ENCODE data around the gene DRGX.
A peak's percentile ranks its signal among the peaks of the same experiment; 100 is the strongest.

The DRGX gene

DNA sequence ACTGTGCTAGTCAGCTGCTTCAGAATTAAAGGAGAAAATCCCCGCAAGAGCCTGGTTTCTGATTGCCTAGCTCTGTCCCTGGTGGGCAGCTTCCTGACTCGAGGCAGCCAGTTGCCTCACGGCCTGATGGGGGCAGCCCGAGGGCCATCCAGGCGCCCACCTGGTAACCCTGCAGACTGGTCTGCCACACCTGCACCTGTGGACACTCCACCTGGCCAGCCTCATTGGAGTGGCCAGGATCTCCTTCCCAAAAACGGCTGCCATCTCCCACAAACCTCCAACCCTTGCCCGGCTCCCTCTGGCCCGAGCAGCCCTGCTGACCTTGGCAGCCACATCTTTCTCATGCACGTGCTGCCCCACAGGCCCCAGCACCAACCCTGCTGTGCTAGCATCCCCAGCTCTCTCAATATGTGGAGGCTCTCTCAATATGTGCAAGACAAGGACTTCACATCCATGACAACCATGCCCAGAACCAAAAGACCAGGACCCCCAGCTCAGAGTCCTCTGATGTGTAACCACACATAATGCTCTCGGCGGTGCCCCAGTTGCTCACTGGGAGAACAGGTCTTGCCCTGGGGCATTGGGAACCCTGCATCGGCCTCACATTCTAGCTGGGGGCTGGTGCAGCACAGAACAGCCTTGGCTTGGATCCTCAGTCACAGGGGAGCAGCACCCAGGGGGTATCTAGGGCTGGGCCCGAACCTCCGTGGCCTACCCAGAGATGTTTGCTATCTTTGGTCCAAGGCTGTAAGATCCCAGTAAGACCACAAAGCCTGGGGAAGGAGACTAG lies 14.6 kb downstream of the DRGX start:
- no peak for DNase-seq

DNA sequence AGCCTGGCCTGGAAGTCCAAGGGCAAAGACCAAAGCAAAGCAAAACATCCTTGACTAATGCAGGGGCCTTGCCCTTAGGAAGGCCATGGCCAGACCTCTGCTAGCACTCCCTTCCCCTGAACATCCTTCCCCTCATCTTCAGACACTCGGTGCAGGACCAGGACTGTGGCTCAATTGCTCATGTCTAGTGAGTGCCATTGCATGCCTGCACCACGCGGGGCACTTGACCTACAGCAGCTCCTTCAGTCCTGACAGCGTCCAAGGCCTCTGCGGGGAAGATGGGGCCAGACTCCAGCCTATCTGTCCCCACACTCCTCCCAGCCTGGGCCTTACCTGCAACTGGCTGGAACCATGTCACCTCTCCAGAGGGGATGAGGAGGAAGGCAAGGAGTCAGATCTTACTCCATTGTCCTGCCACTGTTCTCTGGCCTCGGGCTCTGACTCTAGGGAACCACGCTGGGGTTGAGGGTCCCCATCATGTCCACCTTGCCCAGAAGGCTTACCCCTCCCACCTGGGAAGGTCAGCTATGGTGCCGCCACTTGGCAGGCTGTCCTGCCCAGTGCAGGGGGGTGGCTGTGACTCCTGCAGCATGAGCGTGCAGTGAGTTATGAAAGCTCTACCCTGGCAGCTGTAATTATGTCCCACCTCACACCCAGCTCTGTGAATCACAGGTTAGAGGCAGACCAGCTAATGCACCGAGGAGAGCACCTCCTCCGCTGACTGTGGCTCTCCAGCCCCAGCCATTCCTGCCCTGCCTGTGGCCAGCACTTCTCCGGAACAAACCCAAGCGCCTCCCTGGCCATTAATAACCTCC lies 16.1 kb downstream of the DRGX start:
- DNase-seq = no peak

DNA sequence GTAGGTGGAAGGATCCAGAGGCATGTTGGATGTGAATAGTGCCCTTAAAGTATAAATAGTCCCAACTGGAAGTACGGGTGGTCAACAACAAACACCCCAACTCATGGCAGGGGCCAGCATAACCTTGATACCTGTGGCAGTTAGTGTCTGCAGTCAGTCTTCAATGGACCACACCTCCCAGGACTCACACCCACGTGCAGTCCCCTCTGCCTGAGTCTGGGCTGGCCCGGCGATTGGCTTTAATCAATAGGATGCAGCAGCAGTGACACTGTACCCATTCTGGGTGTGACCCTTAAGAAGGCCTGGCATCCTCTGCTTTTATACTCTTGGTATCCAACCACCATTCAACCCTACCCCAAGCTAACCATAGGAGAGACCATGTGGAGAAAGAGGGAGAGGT lies 18.6 kb downstream of the DRGX start:
- DNase-seq = no peak

DNA sequence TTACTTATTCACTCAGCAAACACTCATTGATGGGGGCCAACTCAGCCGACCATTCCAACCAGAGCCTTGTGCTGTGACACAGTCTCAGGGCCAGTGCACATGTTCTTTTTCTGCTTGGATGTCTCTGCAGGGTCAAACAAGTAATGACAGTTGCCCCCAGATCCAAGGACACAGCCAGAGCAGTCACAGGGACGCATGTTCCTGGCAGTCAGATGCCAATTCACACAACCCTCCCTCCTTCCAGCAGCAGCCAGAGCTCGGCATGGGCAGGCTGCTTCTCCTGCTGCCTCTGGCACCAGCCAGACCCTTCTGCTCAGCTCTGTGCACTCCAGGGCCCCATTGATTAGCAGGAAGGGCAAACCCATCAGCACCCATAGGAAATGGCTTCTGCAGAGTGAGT lies 20.3 kb downstream of the DRGX start:
- peak in 1 of 2 experiments; percentile 7 for DNase-seq

DNA sequence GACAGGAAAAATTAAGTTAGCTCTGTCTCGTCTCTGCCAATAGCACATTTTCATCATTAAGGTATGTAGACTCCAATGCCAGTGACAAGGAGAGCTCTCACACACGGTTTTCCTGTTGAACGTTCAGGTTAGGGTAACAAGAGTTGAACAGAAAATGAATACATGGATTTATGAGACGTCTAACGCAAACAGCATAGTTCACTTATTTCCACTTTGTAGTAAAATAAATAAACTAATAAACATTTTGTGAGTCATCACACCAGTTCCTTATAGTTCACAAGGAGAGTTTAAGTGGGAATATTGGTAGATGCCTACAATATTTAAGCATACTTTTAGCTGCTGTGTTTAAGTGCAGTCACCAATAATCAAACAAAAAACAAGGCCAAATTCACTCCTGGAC lies 21.1 kb downstream of the DRGX start:
- DNase-seq = no peak

DNA sequence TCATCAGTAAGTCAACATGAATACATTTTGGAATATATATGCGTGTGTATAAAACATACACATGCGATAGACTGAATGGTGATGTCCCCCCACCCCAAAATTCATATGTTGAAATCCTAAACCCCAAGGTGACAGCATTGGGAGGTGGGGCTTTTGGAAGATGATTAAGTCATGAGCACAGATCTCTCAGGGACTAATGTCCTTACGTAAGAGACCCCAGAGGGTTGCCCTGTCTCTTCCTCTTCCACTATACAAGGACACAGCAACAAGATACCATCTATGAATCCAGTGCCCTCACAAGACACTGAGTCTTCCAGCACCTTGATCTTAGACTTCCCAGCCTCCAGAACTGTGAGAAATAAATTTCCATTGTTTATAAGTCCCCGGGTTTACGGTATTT lies 22.5 kb downstream of the DRGX start:
- no peak for DNase-seq

DNA sequence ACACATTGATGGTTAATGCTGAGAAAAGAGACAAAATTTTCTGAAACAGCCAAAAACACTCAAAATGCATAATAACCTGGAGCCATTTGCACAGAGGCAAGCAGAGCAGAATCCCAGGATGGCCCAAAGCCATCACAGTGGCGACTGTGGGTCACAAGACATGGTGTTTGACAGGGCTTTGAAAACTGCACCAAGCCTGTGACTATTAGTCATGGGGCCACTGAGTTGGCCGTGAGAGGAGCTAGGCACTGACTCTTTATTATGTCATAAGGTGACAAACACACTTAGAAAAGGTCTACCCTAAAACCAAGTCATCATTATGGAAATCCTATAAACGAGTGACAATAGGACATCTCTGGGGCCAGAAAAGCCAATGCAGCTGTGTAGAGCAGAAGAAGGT lies 23.9 kb downstream of the DRGX start:
- DNase-seq = no peak

DNA sequence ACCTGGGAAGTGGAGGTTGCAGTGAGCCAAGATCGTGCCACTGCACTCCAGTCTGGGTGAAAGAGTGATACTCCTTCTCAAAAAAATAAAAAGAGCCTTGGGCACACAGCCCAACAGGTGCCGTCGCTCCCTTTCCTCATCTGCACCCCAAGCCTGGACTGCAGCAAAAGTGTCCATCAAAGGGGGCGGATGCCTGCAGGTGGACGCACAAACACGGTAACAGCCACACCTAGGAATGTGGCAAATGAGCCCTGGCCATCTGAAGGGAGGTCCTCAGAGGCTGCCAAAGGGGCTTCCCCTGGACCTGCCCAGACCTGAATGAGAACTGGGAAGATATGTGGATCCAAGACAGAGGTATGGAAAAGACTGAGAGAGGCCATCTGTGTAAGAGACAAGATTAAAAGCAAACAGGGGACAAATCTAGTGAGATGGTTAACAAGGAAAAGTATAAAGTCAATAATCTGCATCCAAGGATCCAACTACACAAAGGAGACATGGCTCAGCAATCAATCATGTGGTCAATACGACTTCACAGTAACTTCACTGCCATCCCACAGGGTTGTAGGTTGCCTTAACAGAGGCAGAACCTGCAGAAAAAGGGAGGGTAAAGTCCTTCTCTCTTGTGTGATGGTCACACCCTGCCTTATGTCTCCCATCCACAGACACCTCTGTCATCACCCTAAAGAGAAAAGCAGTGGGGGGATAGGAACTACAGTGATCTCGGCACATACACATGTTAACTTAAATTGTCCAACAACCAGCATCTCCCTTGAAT lies 25.4 kb downstream of the DRGX start:
- no peak for DNase-seq

DNA sequence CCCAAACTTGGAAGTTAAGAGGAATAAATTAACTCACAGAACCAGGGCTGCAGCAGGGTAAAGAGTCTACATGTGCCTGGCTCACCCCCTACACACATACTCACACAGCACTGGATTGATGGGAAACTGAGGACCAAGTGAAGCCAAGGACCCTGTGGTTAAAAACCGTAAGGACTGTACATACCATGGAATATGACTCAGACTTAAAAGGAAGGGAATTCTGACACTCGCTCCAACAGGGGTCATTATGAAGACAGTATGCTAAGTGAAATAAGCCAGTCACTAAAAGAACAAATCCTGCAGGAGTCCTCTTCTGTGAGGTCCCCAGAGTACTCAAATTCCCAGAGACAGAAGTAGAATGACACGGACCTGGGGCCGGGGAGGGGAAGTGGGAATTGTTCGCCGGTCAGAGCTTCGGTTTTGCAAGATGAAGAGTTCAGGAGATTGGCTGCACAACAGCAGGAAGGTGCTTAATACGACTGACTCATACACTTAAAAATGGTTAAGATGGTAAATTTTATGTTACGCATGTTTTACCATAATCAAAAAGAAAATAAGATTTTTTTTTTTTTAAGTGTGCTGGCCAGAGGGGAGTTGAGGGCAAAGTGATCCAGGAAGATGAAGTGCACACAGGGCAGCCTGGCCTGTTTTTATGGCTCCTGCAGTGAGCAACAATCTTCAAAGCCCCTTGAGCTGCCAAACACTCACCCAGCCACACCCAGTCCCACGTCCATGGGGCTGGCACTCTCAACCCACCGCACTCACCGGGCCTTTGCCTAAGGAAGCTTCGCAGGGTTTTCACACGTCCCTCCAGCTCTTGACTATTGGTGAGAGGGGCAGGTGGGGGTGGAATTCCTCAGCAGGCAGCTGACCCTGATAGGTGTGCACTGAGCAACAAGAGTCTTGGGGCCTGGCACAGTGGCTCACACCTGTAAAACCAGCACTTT lies 26.4 kb downstream of the DRGX start:
- no peak for DNase-seq

DNA sequence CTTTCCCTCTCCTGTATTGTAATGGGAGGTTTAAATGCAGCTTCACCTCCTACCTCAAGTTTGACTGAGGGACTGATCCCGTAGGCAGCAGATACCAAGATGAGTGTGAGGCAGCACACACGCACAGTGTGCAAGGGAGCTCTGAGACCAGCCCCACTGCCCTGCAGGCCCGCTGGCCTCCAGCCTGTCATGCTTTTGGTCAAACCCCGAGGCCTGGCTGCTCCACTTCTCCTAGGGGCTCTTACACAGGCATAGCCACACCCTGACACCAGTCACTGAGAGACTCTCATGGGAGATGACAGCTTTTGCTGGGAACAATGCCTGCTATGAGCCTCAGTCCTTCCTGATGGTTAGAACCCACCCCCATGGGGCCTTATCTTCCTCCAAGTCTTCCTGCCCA lies 27.6 kb downstream of the DRGX start:
- DNase-seq = no peak

DNA sequence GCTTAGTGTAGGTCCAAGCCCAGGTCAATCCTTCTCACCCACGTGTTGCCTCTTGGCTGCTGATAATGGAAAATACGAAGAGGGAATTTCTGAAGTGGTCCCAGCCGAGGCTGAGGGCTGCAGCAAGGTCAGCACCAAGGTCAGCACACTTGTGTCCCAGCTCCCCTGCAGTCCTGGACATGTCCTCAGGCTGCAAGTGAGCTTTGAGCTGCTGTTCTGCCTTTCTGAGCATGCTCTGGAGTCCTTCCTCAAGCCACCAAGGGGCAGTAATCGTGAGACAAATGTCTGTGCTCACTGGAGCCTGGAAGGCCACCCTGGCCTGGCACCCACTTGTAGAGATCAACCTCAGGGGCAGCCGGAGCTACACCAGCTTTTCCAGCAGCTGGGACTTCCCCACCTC lies 28.3 kb downstream of the DRGX start:
- DNase-seq = no peak

DNA sequence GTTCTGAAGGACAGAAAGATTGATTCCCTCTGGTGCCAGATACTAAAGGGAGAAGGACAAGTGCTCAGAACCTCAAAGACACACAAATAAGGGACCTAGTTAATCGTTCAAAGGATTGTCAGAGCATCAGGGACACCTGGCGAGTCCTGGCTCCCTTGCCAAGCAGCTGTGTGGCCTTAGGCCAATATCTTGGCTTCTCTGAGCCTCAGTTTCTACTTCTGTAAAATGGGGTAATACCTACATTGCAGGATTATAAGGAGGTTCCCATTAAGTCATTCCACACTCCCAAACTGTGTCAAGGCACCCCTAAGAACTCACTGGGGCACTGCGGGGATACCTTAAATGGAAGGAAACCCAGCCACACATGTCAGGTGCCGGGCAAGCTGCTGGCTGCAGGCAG lies 29.4 kb downstream of the DRGX start:
- no peak for DNase-seq

DNA sequence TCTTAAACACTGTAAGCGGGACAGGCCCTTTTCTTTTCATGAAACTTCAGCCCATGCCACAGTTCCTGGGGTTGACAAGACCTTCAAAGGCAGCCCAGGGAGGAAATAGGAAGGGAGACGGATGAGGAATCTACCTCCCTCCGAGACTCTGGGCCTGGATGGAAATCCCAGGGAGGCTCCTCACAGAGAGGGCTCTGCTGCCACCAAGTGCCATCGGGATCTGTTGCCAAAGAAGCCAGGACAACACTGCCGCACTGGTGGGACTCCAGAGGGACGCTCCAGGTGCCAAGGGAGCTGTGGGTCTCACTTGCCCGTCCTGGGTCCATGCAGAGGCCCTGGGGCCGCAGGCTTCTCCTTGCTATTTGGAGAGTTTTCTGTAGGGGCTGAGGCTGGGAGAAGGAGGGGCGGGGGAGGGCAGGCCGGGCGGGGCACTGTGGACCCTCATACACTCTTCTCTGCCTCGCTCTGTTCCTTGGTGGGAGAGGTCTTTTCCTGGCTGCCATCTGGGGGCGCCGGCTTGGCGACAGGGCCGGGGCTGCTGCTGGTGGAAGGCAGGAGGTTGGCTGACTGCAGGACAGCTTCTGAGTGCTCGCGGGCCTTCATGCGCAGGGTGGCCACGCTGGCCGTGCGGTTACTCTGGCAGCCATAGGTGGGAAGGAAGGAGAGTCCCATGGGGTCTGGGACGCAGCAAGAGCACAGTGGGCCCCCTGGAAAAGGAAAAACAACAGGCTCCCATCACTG lies 30.0 kb downstream of the DRGX start:
- DNase-seq = no peak

DNA sequence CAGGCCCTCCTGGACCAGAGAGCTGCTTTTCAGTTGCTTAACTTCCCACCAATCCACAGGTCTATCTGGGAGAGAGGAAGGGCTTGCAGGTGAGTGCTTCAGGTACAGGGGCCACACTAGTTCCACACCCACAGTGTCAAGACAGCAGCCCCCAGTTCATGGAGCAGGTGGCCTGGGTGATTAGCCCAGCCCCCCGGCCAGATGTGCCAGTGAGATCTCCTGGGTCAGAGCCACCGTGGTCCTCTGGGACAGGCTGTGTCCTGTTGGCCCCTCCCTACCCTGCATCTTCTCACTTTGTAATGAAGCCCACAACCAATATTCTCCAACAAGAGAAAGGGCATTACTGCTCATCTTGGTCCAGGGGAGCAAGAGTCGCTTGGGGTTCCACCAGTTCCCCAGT lies 30.6 kb downstream of the DRGX start:
- DNase-seq = no peak

DNA sequence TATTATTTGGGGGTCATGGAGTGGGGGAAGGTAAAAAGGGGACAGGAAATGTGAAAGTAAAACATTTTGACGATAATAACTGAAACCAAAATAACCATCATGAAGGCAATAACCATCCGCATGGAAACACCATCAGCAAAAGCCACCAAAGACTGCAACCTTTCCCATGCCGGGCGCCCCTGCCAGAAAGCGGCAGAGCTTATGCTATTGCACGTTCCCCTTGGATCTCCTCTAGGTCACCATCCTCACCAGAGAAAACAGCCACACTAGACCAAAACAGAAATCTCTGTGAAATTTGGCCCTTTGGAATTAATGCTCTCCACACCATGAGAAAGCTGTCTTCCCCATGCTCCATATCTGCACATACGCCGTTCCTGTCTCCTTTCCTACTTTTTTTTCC lies 31.1 kb downstream of the DRGX start:
- no peak for DNase-seq

DNA sequence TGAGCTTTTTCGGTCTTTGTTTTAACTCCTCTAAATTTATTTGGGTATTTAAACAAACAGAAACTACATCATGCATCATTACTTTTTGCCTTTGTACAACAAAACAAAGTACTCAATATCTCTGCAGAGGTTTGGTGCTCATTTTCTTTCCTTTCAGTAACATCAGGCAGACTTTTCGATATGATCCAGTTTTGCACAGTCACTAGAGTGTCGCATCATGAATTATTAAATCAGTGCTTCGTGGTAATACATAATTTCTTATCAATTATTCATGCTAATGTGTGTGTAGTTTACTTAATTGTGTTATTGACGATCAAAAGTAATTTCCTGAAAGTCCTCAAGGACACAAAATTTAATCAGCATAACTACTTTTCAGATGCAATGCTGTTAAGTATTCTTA lies 31.8 kb downstream of the DRGX start:
- no peak for DNase-seq

DNA sequence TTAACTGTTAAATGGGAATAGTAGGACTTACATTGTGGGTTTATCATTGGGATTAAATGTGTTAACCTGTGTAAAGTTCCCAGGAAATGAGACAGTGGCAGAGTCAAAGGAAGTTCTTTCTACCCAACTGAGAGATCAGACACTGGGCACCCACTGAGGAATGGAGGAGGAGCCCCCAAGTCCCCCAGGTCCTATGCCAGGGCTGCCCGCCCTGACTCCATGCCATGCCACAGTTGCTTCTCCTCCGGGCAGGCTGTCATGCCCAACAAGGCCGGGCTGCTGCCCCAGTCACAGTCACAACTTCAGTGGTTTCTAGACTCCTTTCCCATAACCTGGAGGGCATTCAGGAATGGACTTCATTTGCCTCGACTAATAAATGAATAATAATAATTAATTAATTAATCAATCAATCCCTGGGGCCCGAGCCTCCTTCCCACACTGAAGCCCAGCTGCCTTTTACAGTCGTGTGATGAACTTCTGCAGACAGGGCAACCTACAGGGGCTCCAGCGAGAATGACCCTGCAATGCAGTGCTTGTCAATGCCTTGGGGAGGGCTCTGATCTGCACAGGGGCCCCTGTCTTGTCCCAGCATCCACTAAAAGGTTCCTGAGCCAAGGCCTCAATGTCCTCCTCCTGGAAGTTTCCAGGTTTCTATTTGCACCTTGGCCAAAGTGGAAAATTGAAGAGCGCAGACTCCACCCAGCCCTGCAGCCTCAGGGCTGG lies 32.4 kb downstream of the DRGX start:
- DNase-seq = no peak

DNA sequence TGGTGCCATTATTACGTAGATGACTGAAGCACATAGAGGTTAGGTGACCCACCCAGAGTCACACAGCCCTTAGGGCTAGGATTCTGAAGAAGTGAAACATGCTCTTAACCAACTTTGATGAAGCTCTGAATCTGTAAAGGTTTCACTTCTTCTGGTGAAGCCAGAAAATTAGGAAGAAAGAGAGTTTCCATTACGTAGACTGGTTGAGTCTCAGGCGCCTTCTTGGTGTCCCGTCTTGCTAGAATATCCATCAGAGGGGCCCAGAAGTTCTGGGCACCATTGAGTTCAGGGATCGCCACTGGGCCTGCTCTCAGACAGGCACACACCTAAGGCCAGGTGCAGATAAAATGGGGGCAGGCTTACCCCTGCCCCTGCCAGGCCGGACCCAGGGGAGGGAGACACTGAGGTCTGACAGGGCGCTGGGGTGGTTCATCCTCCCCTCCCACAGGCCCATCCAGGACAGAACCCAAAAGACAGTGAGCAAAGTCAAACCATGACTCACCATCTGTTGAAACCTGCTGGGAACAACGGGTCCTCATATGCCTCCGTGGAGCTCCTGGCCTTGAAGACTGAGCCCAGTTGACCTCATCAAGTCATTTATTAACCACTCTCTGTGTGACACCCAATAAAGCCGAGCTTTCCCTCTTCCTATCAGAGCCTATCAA lies 33.2 kb downstream of the DRGX start:
- DNase-seq = no peak

DNA sequence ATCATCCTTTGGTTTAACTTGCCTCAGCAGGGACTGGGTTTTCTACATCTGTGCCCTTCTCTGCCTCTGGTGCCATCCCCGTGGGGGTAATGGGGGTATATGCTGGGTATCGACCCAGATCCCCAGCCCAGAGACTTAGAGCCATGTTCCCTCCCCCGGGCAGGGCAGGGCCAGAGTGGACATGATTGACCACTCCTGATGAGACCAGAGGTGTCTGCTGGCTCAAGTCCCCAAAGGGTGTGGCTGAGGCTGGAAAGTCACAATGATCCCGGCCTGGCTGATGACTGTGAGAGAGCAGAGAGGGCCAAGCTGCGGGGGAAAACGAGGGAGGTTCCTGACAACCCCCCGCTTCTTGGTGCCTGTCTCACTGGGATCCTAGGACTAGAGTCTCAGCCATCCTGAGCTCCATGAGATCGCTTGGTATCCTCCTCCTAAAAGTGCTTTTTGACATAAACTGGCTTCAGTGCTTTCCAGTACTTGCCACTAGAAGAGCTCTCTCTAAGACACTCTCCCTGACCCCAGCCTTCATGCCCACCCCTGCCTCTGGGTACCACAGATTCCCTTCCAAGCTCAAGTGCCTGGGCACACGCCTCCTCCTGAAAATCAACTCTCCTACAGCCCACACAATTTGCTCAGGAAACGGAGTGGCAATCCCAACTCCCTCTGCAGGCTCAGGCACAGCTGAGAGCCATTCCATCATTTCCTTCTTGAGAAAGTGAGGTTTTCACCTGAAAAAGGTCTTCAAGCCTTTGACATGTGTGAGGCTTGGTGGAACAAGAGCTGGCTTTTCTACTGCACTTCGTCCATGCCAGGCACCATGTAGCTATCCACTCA lies 33.9 kb downstream of the DRGX start:
- no peak for DNase-seq

DNA sequence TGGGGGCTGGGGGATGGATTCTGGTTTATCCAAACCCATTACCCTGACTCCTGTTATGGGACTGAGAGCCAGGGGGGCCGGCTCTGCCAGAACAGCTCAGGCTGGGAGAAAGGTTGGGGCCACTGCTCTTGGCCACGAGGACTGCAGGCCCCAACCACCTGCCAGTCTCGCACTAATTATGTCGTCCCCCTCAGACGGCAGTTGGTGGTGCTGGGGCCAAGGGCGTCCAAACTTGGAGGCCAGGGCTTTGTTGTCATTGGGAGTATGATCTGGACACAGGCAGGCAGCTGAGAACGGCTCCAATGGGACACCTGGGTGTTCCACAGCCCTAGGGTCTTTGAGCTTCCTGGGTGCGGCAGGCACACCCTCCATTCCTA lies 34.7 kb downstream of the DRGX start:
- no peak for DNase-seq

Measured in NCI-H446 (cell line).